Suprapubic skin (tissue), 4 donors: ENCODE results near the gene ETV6. TPM values are rescaled to one million over a fixed set of nuclear protein-coding genes. Genes with fewer than 3 reads are reported as not detected.

Source experiments
- DNase-seq, 2 donors: peaks; one replicate each; pipeline ENCODE4 v3.0.0-alpha.2; 2019; ENCODE audit warnings: low spot score in 2 of 2
- H3K27ac ChIP-seq: fragments of 200-600 bp; sonication (generic); one replicate; pipeline ENCODE4 v1.5.1; 2019
- H3K27me3 ChIP-seq: fragments of 200-600 bp; sonication (generic); one replicate; pipeline ENCODE4 v1.5.1; 2019
- H3K36me3 ChIP-seq: fragments of 200-600 bp; sonication (generic); one replicate; pipeline ENCODE4 v1.5.1; 2019
- H3K4me1 ChIP-seq: fragments of 200-600 bp; sonication (generic); one replicate; pipeline ENCODE4 v1.5.1; 2019
- H3K4me3 ChIP-seq: fragments of 200-600 bp; sonication (generic); one replicate; pipeline ENCODE4 v1.5.1; 2019; ENCODE audit warnings: mild to moderate bottlenecking
- H3K9me3 ChIP-seq: fragments of 200-600 bp; sonication (generic); one replicate; pipeline ENCODE4 v1.5.1; 2019
- CTCF ChIP-seq, 2 donors: fragments of 200-600 bp in 1 of 2; fragments of 450-650 bp in 1 of 2; sonication (generic) in 1 of 2; IDR thresholded peaks; one replicate each; pipeline ENCODE4 v1.5.1; 2016 to 2019; ENCODE audit warnings: antibody characterized with exemption in 2 of 2, mild to moderate bottlenecking in 1 of 2, moderate library complexity in 1 of 2
- EP300 ChIP-seq: sonication (generic); formaldehyde crosslinking; IDR thresholded peaks from one replicate; pipeline ENCODE4 v1.6.1; 2017; ENCODE audit warnings: antibody characterized with exemption
- POLR2A ChIP-seq, 2 donors: fragments of 450-650 bp; IDR thresholded peaks; one replicate each; pipeline ENCODE4 v1.6.1; 2017; ENCODE audit warnings: antibody characterized with exemption in 2 of 2, mild to moderate bottlenecking in 2 of 2, moderate library complexity in 2 of 2
- POLR2AphosphoS5 ChIP-seq, 3 donors: sonication (generic); formaldehyde crosslinking; IDR thresholded peaks; one replicate each; pipeline ENCODE4 v1.6.1; 2017; ENCODE audit warnings: antibody characterized with exemption in 3 of 3
- WGBS: methylation state at CpG from one replicate; pipeline ENCODE4 v1.1.5; 2018; 5-methylcytosine and 5-hydroxymethylcytosine counted together
- total RNA-seq, 4 donors: library from RNA; depleted of rRNA; stranded (reverse); fragments of >200 nt; gene quantifications; one replicate each; pipeline ENCODE4 v1.1.0, GENCODE V29; 2016

Gene ETV6
- total RNA-seq, 4 donors from 2014 or later = 16.9 to 41.4 (median 25.1) TPM

GRCh38 chr12:11798856-11799501 lies 149.5 kb downstream of the ETV6 start:
- DNase-seq = no peak
- no peak overlapping the region for H3K27ac ChIP-seq
- no peaks in the 10 kb centered on the region for H3K36me3 ChIP-seq
- TF ChIP-seq POLR2AphosphoS5 (IDR thresholded peaks at IDR 0.05) = no peak
- no peak for TF ChIP-seq CTCF (IDR thresholded peaks at IDR 0.05)
- TF ChIP-seq POLR2A (IDR thresholded peaks at IDR 0.05) = no peak
- TF ChIP-seq EP300 = no peak
- no peaks in the 10 kb centered on the region for H3K9me3 ChIP-seq
- WGBS = 45% methylated on average over 4 of the region's 4 CpGs
- no peaks in the 10 kb centered on the region for H3K27me3 ChIP-seq
- no peak overlapping the region for H3K4me3 ChIP-seq
- H3K4me1 ChIP-seq = peaks cover 36% of the 10 kb centered on the region

- Histone ChIP-seq H3K27me3 (no peaks in the 10 kb centered on the region), H3K9me3 (no peaks in the 10 kb centered on the region), H3K27ac (no peak overlapping the region), H3K4me1 (peaks cover 36% of the 10 kb centered on the region), H3K4me3 (no peak overlapping the region), H3K36me3 (no peaks in the 10 kb centered on the region)
- TF ChIP-seq POLR2AphosphoS5 (IDR thresholded peaks at IDR 0.05) = no peak
- TF ChIP-seq POLR2A (IDR thresholded peaks at IDR 0.05) = no peak
- TF ChIP-seq EP300 = no peak
- no peak for TF ChIP-seq CTCF (IDR thresholded peaks at IDR 0.05)
- 89% methylated on average over 8 of the region's 8 CpGs for WGBS
- DNase-seq = no peak
These were observed 150.0 kb downstream of the ETV6 start for GRCh38 chr12:11799502-11799873.

- H3K4me1 ChIP-seq = peaks cover 25% of the 10 kb centered on the region
These were observed 152.2 kb downstream of the ETV6 start for GRCh38 chr12:11801643-11802042.

GRCh38 chr12:11804130-11804529 lies 154.7 kb downstream of the ETV6 start:
- no peaks in the 10 kb centered on the region for H3K27me3 ChIP-seq
- 59% methylated on average over 1 of the region's 1 CpG for WGBS
- H3K27ac ChIP-seq = no peak overlapping the region
- peaks cover 12% of the 10 kb centered on the region for H3K4me1 ChIP-seq
- H3K4me3 ChIP-seq = no peak overlapping the region
- no peak for TF ChIP-seq POLR2AphosphoS5 (IDR thresholded peaks at IDR 0.05)
- no peak for TF ChIP-seq CTCF (IDR thresholded peaks at IDR 0.05)
- TF ChIP-seq POLR2A (IDR thresholded peaks at IDR 0.05) = no peak
- no peak for TF ChIP-seq EP300
- no peaks in the 10 kb centered on the region for H3K9me3 ChIP-seq
- DNase-seq = no peak
- no peaks in the 10 kb centered on the region for H3K36me3 ChIP-seq

More at GRCh38 chr12:11801643-11802042, 152.2 kb downstream of the ETV6 start:
- Histone ChIP-seq H3K27me3 (no peaks in the 10 kb centered on the region), H3K36me3 (no peaks in the 10 kb centered on the region), H3K4me3 (no peak overlapping the region), H3K9me3 (no peaks in the 10 kb centered on the region), H3K27ac (no peak overlapping the region)
- TF ChIP-seq EP300 (no peak), POLR2A (IDR thresholded peaks at IDR 0.05) (no peak), POLR2AphosphoS5 (IDR thresholded peaks at IDR 0.05) (no peak), CTCF (IDR thresholded peaks at IDR 0.05) (no peak)
- 69% methylated on average over 5 of the region's 5 CpGs for WGBS
- DNase-seq = no peak

GRCh38 chr12:11805043-11805442 lies 155.6 kb downstream of the ETV6 start:
- no peak for DNase-seq
- Histone ChIP-seq H3K4me3 (no peak overlapping the region), H3K27ac (no peak overlapping the region), H3K9me3 (no peaks in the 10 kb centered on the region), H3K4me1 (peaks cover 12% of the 10 kb centered on the region), H3K27me3 (no peaks in the 10 kb centered on the region), H3K36me3 (no peaks in the 10 kb centered on the region)
- WGBS = 68% methylated on average over 3 of the region's 3 CpGs
- no peak for TF ChIP-seq CTCF (IDR thresholded peaks at IDR 0.05)
